NCI-H748 treated with DMSO at 0.1 percent for 48 hours (cell line): ENCODE measurements around the gene XRCC1.
"Not testable (repeated sequence)": the region's sequence is repeated elsewhere in the genome, so short reads cannot be mapped to it uniquely, and the experiment has no call there.

Source experiments
- DNase-seq: peaks from one replicate; lab custom pipeline; 2025; lab: John Stamatoyannopoulos, UW

Gene XRCC1

GRCh38 chr19:43545981-43546380 lies 29.3 kb downstream of the XRCC1 start:
- no peak for DNase-seq

DNA sequence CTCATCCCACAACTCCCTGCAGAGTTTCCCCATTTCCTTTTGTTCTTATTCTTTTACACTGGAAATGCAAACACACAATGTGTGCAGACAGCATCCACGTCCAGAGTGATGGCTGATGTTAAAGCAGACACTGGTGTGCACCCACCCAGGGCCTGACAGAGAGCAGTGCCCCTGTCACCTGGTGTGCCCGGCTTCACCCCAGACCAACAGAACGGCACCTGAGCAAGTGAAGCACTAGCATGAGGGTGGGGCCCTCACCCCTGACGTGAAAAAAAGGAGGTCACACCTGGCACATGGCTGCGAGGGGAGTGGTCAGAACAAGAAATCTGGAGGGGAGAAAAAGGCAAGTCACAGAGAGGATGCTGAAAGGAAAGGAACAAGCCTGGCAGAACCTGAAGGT lies 30.1 kb downstream of the XRCC1 start:
- no peak for DNase-seq

GRCh38 chr19:43544077-43544476 lies 31.2 kb downstream of the XRCC1 start:
- no peak for DNase-seq

DNA sequence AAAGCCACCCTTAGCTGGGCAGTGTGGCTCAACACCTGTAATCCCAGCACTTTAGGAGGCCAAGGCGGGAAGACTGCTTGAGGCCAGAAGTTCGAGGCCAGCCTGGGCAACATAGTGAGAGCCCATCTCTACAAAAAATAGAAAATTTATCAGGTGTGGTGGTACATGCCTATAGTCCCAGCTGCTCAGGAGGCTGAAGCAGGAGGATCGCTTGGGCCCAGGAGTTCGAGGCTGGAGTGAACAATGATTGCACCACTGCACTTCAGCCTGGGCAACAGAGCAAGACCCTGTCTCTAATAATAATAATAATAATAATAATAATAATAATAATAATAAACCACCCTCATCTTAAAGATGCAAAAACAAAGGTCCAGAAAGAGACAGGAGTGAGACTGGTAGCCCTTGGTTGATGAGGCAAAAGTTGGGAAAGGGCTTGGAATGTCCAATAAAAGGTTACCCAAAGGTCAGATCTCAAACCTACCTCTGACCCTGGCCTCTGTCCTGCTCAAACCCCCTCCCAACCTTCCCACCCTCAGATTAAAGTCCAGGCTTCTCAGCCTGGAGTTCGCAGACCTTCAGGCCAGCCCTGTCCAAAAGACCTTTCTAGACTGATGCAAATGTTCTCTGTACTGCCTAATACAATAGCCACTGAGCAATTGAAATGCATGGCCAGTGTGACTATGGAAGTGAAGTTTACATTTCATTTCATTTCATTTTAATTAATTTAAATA lies 33.2 kb downstream of the XRCC1 start:
- DNase-seq, result no peak

DNA sequence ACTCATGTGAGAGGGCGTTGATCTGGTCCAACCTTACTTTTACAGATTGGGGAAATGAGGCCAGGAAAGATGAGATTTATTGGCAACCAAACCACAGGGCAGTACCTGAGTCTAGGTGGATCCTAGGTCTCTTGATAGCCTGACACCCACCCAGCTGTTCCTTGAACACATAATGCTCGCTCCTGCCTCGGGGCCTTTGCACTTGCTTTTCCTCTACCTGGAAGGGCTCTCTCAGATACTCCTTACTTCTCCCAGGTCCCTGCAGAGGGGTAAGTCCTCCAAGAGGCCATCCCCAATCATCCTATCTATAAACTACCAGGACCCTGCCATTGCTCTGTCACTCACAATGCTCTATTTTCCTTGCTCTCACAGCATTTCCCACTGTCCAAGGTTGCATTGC lies 34.9 kb downstream of the XRCC1 start:
- DNase-seq, result no peak

DNA sequence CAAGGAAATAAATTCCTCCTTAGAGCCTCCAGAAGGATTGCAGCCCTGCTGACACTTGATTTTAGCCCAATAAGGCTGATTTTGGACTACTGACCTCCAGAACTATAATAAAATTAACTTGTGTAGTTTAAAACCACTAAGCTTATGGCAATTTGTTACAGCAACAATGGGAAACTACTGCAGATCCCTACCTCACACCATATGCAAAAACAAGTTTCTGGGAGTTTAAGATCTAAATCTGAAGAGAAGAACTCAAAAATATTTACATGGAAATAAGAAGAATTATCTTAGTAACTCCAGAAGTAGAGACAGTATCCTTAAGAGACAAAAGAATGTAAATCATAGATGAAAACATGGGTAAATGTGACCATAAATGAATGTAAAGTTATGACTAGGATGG lies 36.4 kb downstream of the XRCC1 start:
- no peak for DNase-seq

DNA sequence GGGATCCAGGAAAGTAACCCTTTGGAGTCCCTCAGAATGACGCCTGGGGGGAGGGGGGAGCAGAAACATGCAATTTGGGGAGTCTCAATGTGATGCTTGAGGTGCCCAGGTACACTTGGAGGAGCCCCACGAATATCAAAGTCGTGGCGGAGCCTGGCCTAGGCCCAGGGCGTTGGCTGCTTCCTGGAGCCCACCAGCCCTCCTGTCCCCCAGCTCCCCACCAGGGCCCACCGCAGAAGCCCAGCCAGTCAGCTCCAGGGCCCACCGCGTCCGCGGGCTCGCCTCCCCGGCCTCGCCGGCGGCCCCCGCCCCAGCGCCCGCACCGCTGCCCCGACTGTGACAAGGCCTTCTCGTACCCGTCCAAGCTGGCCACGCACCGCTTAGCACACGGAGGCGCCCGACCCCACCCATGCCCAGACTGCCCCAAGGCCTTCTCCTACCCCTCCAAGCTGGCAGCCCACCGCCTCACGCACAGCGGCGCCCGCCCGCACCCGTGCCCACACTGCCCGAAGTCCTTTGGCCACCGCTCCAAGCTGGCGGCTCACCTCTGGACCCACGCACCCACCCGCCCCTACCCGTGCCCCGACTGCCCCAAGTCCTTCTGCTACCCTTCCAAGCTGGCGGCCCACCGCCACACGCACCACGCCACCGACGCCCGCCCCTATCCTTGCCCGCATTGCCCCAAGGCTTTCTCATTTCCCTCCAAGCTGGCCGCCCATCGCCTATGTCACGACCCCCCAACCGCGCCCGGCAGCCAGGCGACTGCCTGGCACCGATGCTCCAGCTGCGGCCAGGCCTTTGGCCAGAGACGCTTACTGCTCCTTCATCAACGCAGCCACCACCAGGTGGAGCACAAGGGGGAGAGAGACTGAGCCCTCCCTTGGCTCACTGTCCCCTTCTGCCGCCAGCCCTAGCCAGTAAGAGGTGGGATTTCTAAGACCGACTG lies 40.2 kb downstream of the XRCC1 start:
- no peak for DNase-seq

- DNase-seq, result no peak
Observed at GRCh38 chr19:43534305-43534815, 41.0 kb downstream of the XRCC1 start.

- peak; percentile 99 for DNase-seq
Observed at GRCh38 chr19:43533546-43534304, 41.6 kb downstream of the XRCC1 start.

GRCh38 chr19:43532962-43533545 lies 42.3 kb downstream of the XRCC1 start, which contains the start of gene ZNF575:
Gene ZNF575 (plus strand): TSS chr19:43533188. CDS start chr19:43534423, 1,235 bp downstream.
- DNase-seq, result peak; percentile 98

DNA sequence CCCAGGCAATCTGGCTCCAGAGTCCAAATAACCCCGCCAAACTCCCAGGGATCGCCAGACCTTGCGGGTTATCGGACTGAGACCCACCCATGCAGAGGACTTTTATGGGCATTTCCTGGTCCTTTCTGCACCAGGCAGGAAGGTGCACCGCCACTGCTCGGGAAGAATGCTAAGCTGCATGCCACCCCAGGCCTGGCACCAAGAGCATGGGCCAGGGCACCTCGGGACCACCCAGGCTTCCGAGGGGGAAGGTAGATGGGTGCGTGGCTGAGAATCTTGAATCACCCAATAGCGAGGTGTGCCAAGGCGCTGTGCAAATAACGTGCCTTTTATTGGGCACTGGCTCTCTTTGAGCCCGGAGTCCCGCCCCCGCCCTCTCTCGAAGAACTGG lies 42.8 kb downstream of the XRCC1 start:
- peak; percentile 65 for DNase-seq

GRCh38 chr19:43527860-43528622 lies 47.3 kb downstream of the XRCC1 start:
- peak; percentile 8 for DNase-seq

DNA sequence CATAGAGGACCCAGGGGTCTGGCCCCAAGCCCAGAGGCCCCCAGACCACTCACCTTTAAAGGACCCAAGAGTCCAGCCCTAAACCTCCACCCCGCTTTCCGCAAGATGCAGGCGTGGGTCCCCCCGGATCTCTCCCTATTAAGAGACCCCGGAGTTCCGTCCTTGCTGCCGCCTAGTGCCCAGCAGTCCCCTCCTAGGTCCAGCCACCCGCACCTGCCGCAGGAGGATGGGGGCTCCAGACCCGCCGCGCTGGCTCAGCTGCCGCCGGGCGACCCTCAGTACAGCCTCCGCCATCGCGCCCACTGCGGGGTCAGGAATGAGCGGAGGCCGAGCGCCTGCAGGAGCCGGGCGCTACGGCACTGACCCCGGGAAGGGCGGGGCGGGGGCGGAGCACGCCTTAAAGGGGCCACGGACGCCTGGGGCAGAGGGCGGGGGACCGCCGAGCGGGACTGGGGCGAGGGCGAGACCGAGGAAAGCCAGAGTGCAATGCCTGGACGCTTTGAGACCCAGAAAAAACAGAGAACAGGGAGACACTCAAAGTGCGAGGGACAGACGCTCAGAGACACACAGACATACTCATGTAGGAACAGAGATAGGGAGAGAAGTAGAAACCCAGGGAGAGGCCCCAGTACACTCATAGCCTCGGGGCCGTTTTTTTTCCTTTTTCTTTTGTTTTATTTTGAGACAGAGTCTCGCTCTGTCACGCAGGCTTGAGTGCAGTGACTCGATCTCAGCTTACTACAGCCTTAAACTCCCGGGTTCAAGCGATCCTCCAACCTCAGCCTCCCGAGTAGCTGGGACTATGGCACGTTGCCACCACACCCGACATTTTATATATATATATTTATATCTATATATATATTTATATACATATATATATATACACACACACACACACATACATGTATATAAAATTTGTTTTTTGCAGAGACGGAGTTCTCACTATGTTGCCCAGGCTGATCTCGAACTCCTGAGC lies 48.2 kb downstream of the XRCC1 start, which contains the start of gene ETHE1:
ETHE1 (minus strand) TSS at position 318 of the 976 bp plus-strand sequence; CDS start at position 294, 24 bp downstream.
- peak; percentile 57 for DNase-seq

DNA sequence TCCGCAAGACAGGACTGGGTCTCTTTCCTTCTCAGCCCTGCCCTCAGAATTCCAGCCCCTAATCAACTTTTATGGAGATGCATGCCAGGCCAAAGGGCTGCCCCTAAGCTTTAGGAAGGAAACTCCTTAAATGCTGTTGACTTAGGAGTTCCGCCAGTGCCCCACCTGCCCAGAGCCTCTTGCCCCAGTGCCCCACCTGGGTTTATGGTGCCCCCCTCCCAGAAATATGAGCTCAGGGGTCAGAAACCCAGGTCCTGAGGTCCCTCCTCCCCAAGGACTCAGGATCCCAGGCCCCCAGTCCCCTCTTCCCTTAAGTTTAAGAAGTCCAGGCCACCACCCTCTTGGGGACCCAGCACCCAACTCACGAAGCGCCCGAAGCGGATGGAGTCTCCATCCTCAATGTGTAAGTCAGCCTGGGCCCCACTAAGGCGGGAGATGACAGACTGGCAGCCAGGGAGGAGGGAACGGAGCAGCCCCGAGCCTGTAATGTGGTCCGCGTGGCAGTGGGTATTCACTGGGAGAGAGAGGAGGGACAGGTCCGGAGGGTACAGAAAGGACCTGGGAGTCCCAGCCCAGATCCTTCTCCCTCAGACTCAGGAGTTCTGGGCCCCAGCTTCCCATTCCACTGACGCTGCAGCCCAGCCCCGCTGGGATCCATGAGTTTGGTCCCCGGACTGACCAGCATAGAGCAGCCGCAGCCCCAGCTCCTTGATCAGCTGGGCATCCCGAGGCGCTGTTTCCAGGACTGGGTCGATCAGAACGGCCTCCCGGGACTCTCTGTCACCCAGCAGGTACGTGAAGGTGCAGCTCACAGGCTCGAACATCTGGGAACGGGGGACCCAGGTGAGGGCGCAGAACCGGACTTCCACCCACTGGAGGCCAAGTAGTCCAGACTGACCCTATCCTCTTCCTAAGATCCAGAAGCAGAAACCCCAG lies 49.2 kb downstream of the XRCC1 start:
- DNase-seq, result no peak

DNA sequence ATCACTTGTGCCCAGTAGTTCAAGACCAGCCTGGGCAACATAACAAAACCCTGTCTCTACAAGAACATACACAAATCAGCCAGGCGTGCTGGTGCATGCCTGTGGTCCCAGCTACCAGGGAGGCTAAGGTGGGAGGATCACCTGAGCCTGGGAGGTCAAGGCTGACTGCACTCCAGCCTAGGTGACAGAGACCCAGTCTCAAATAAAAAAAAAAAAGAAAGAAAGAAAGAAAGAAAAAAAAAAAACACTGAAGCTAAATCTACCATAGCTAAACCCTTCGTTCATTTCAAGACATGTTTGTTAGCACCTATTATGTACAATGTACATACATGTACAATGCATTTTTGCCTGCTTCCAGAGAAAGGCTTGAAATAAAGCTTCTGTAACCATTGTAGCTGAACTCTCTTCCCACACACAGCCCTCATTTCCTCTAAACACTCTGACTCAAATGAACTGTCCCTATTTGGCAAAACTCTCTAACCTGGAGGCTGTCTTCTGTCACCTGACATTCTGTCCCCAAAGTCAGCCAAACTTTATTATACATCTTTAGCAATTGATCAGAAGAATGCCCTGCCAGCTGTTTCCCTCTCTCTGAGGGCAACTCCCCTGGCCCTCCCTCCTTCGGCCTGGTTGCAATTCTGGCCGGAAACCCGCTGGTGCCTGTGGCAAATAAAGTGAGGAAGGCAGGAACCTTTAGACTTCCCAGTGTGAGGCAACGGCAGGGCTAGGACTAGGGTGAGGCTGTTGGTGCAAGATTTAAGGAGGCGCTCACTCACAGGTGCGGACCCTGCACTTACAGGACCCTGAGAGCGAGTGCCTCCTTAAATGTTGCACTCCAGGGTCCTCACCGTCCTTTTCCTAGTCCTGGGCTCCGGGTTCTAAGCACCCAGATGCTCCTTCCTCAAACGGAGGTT lies 50.1 kb downstream of the XRCC1 start:
- DNase-seq, result no peak

DNA sequence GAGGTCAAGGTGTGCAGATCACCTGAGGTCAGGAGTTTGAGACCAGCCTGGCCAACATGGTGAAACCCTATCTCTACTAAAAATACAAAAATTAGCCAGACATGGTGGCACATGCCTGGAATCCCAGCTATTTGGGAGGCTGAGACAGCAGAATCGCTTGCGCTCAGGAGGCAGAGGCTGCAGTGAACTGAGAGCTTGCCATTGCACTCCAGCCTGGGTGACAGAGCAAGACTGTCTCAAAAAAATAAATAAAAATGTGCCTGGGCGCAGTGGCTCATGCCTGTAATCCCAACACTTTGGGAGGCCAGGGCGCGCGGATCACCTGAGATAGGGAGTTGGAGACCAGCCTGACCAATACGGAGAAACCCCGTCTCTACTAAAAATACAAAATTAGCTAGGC lies 51.6 kb downstream of the XRCC1 start:
- DNase-seq, result not testable (repeated sequence)

GRCh38 chr19:43522929-43523328 lies 52.4 kb downstream of the XRCC1 start:
- DNase-seq, result no peak
